B cell (primary cell): ENCODE results near the gene LAMC2.

Experiments used
- CTCF ChIP-seq: fragments of 200-600 bp; IDR thresholded peaks from one replicate; pipeline ENCODE4 v1.8.0; 2022; ENCODE audit warnings: antibody characterized with exemption, mild to moderate bottlenecking
- EZH2 ChIP-seq: IDR thresholded peaks from 2 replicates; pipeline ENCODE4 v1.6.1; 2012; ENCODE audit warnings: borderline replicate concordance, low read depth, mild to moderate bottlenecking, moderate library complexity, low read length; ENCODE audit not compliant: insufficient read depth, poor library complexity, severe bottlenecking

- no peak for TF ChIP-seq CTCF
- TF ChIP-seq EZH2 = no peak
Observed at GRCh38 chr1:183276386-183277080, 90.5 kb downstream of the LAMC2 start.
